ENCODE measurements around the gene RPGRIP1.
"Not testable (repeated sequence)": the region's sequence is repeated elsewhere in the genome, so short reads cannot be mapped to it uniquely, and the experiment has no call there.

Gene RPGRIP1

GRCh38 chr14:21302013-21302835 is 22.3 kb downstream of the RPGRIP1 start:
- DNase-seq: no peak

DNA sequence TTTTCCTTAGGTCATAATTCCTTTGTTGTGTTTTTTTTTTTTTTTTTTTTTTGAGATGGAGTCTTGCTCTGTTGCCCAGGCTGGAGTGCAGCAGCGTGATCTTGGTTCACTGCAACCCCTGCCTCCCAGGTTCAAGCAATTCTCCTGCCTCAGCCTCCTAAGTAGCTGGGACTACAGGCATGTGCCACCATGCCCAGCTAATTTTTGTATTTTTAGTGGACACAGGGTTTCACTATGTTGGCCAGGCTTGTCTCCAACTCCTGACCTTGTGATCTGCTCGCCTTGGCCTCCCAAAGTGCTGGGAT is 22.9 kb downstream of the RPGRIP1 start:
- DNase-seq: not testable (repeated sequence)

DNA sequence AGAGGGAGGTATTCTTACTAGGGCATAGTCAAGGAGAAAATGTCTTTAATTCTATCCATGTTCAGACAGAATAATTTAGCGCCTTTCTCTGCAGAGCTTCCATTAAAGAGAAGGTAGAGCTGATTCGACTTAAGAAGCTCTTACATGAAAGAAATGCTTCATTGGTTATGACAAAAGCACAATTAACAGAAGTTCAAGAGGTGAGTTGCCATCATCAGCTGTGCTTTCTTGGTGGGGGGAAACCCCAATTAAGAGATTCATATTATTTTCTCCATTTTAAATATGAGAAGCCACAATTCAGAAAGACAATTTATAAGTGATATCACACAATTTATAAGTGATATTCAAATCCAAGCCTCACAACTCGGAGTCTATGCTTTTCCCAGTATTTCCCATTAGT is 27.8 kb downstream of the RPGRIP1 start:
- no peak for DNase-seq

- DNase-seq: no peak
Observed at GRCh38 chr14:21308132-21308478, 28.2 kb downstream of the RPGRIP1 start.

DNA sequence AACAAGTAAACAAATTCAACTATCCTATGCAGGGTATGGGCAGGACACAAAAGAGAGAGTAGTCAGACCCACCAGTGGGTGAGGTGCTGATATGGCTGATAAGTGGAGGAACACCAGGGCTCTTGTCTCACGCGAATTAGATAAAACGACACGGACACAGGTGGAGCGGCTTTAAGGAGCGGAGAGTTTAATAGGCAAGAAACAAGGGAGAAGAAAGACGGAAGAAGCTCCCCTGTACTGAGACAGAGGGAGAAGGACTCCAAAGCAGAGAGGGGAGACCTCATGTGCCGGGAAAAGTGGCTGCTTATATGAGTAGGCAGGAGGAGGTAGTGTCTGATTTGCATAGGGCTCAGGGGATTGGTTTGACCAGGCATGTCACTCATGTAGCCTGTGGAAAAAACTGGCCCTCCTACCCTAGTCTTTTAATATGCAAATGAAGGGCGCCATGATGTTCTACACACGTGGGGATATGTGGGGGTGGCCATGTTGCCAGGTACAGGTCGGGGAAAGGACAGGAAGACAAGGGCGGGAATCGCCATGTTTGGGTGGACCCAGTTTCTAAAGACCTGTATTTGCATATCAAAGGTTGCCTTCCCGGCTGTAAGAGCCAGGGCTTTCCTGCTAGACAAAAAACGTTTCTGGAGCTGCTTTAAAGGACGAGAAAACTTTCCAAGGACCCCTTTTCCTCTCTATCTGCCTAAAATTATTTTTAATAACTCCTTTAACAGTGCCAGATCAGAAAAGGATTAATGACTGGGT is 28.8 kb downstream of the RPGRIP1 start:
- peak; percentile 79 for DNase-seq

- peak; percentile 53 for DNase-seq
Observed at GRCh38 chr14:21309238-21309636, 29.4 kb downstream of the RPGRIP1 start.

DNA sequence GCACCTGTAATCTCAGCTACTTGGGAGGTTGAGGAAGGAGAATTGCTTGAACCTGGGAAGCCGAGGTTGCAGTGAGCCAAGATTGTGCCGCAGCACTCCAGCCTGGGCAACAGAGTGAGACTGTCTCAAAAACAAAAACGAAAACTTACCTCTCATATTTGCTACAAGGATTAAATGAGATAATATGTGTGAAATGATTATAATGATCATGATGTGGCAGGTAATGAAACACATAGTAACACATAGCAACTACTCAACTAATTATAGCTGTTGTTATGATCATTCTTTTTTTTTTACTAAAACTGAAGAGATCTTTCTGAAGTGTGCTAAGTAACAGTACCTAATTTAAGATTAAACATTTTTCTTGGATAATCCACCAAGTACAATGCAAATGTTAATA is 30.1 kb downstream of the RPGRIP1 start:
- DNase-seq: no peak

- no peak for DNase-seq
Observed at GRCh38 chr14:21311614-21312013, 31.7 kb downstream of the RPGRIP1 start.

DNA sequence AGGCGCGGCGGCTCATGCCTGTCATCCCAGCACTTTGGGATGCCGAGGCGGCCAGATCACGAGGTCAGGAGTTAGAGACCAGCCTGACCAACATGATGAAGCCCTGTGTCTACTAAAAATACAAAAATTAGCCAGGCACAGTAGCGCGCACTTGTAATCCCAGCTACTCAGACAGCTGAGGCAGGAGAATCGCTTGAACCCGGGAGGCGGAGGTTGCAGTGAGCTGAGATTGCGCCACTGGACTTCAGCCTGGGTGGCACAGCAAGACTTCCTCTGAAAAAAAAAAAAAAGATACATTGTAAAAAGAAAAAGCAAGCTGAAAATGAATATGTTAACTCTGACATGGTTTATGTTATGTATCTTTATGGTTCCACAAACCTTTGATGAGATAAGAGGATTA is 33.6 kb downstream of the RPGRIP1 start:
- DNase-seq: no peak

- DNase-seq: no peak
Observed at GRCh38 chr14:21317398-21317797, 37.5 kb downstream of the RPGRIP1 start.

DNA sequence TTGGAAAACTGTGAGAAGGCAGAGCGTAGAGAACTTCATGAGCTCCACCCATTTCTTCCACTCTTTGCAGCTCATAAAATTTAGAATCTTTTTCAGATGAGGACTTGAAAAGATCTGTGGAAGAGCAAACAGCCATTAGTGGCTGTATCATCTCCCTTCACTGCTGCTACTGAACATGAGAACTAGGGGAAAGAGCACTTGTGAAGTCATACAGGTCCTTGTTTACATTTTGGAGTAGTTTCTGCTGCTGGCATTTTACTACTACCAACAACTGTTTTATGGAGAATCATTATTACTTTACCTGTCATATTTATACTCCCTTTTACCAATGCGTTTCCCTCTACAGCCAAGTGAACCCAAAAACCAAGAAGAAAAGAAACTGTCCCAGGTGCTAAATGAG is 41.0 kb downstream of the RPGRIP1 start:
- no peak for DNase-seq

GRCh38 chr14:21322716-21323115 is 42.8 kb downstream of the RPGRIP1 start:
- no peak for DNase-seq

DNA sequence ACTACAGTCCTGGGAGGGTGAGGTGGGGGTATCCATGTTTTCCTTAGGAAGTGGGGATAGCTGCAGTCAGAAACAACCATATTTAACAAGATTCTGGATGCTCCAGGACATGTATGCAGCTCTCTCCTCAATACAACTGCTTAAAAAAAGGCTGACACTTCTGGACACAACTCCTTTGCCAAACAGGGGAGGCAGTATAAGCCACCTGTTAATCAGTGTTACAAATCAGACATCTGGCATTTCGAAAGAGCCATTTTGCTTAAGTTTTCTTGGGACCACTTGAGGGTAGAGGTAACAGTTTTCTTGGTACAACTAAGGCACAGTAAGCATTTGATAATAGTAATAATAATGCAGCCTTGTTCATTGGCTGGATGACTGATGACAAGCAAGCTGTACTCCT is 47.1 kb downstream of the RPGRIP1 start:
- DNase-seq: no peak
